Measurements from ENCODE around the gene WDR44. TPM values are rescaled to one million over a fixed set of nuclear protein-coding genes. Genes with fewer than 3 reads are reported as not detected.

Gene WDR44
- total and polyA plus RNA-seq, 2 of the 13 experiments (the other 11 are each of a cell fraction or from before 2014, with no cell fraction given): 2.2 to 4.3 TPM

GRCh38 chrX:118493653-118494297 is 147.9 kb downstream of the WDR44 start:
- ChIA-PET POLR2A (no interaction called here), CTCF (ENCODE audit: low intra/inter-chr PET ratio, low total read pairs) (no interaction called here)
- ATAC-seq (no peak), FAIRE-seq (no peak), DNase-seq (ENCODE audit: low spot score) (no peak)
- intact Hi-C loops (cut with micrococcal nuclease; ENCODE audit: unreplicated experiment): no loop called here
- Histone ChIP-seq H3K4me2 (ENCODE audit: low read depth, low read length) (no peak overlapping the region), H2AFZ (ENCODE audit: low read length) (no peak overlapping the region), H3K36me3 (replicated peaks in 1 of 2; ENCODE audit: control insufficient read depth in 1 of 2, insufficient read depth in 2 of 2, low read length in 2 of 2) (no peaks in the 10 kb centered on the region), H3K4me3 (replicated peaks in 1 of 3; ENCODE audit: insufficient read depth in 1 of 3, low read depth in 2 of 3, low read length in 3 of 3) (no peak overlapping the region), H3K9me3 (ENCODE audit: low read length) (no peaks in the 10 kb centered on the region), H3K27me3 (ENCODE audit: control insufficient read depth in 1 of 2, insufficient read depth in 2 of 2, low read length in 2 of 2) (peaks cover 2 to 18% of the 10 kb centered on the region in 2 experiments; a peak in 3 of 5 replicates), H3K9ac (ENCODE audit: insufficient read depth, low read depth, low read length) (no peak overlapping the region), H3K79me2 (ENCODE audit: insufficient read depth, low read length) (no peaks in the 10 kb centered on the region), H3K27ac (ENCODE audit: extremely low read length, insufficient read depth, low read length) (no peak overlapping the region), H4K20me1 (ENCODE audit: insufficient read depth, low read length) (no peaks in the 10 kb centered on the region), H3K4me1 (ENCODE audit: insufficient read depth, low read length) (peaks cover 14% of the 10 kb centered on the region)
- 44% methylated on average over 2 of the region's 3 CpGs for WGBS (ENCODE audit: low lambda C conversion rate)
- in situ Hi-C loops (cut with HindIII; ENCODE audit: extremely low pct_ligation_motif_present, low pct_unique_long_range_greater_than_20kb): no loop called here
- no TSS peak for BruUV-seq (replicated peaks)
- no peak for TF ChIP-seq CEBPG (CRISPR knock-in tag; IDR thresholded peaks at IDR 0.05)
- no peak for TF ChIP-seq STAT6 (CRISPR knock-in tag; IDR thresholded peaks at IDR 0.05; ENCODE audit: borderline replicate concordance)
- TF ChIP-seq CCDC6 (CRISPR knock-in tag; IDR thresholded peaks at IDR 0.05): no peak
- TF ChIP-seq FUBP1 (CRISPR knock-in tag; IDR thresholded peaks at IDR 0.05; ENCODE audit: borderline replicate concordance): no peak
- TF ChIP-seq RAD51 (IDR thresholded peaks at IDR 0.05; ENCODE audit: borderline replicate concordance): no peak
- TF ChIP-seq PRDM10 (CRISPR knock-in tag; IDR thresholded peaks at IDR 0.05; ENCODE audit: low read depth): no peak
- TF ChIP-seq RBM39 (IDR thresholded peaks at IDR 0.05; ENCODE audit: low read depth, low read length, poor library complexity, severe bottlenecking): no peak
- TF ChIP-seq PBX2 (CRISPR knock-in tag; IDR thresholded peaks at IDR 0.05): no peak
- TF ChIP-seq ZNF383 (CRISPR knock-in tag; IDR thresholded peaks at IDR 0.05; ENCODE audit: borderline replicate concordance): no peak
- TF ChIP-seq SKI (IDR thresholded peaks at IDR 0.05; ENCODE audit: partially characterized antibody): no peak
- TF ChIP-seq SMAD1 (CRISPR knock-in tag; IDR thresholded peaks at IDR 0.05; ENCODE audit: borderline replicate concordance, low read depth): no peak
- TF ChIP-seq ETV6 (CRISPR knock-in tag; conservative IDR thresholded peaks at IDR 0.05): no peak
- no peak for TF ChIP-seq ZNF329 (CRISPR knock-in tag; IDR thresholded peaks at IDR 0.05; ENCODE audit: low read depth)
- TF ChIP-seq, protein P1, sequence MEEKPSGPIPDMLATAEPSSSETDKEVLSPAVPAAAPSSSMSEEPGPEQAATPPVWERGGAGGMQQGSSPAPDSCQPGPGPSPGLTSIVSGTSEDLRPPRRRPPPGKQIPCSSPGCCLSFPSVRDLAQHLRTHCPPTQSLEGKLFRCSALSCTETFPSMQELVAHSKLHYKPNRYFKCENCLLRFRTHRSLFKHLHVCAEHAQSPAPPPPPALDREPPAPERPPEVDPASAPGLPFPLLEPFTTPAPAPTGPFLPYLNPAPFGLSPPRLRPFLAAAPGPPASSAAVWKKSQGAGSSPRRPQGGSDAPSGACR (CRISPR knock-in tag; IDR thresholded peaks at IDR 0.05): no peak

Data from HepG2 (cell line).